GM12873 (cell line): Measurements from ENCODE around the gene RAPGEFL1.

Experiments used
- TF ChIP-seq, protein P1 (sequence below): IDR thresholded peaks from 2 replicates; pipeline ENCODE4 v1.5.1; 2012; ENCODE audit warnings: low read depth, mild to moderate bottlenecking, moderate library complexity, low read length, control low read depth; ENCODE audit not compliant: insufficient read depth; ENCODE audit errors: missing control alignments

RAPGEFL1 gene

DNA sequence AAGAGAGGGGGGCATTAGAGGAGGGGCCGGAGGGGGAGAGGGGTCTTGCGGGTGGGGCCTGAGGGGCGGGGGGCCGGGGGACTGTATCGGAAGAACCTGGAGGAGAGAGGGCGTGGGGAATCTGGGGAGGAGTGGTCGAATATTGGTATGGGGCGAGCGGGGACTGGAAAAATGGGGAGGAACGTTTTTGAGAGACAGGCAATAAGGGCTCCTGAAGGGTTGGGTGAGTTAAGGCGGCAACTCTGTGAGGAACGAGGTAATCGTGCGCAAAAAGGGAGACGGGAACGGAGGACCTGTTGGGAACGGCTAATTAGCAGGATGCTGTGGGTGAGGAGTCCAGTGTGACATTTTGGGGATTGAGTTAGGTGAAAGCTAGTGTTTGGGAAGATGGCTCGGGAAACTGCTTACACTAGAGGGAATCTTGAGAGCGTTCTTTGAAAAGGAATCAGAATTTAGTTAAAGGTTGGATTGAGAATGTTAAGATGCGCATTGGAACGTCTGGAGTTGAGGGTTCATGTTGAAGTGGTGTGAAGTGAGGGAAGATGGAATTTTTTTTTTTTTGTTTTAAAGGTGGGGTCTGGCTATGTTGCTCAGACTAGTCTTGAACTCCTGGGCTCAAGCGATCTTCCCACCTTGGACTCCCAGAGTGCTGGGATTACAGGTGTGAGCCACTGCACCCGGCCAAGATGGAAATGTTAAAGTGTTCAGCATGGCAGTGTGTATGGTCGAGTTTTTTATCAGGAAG, 42.5 kb downstream of the RAPGEFL1 start:
- TF ChIP-seq, protein P1, sequence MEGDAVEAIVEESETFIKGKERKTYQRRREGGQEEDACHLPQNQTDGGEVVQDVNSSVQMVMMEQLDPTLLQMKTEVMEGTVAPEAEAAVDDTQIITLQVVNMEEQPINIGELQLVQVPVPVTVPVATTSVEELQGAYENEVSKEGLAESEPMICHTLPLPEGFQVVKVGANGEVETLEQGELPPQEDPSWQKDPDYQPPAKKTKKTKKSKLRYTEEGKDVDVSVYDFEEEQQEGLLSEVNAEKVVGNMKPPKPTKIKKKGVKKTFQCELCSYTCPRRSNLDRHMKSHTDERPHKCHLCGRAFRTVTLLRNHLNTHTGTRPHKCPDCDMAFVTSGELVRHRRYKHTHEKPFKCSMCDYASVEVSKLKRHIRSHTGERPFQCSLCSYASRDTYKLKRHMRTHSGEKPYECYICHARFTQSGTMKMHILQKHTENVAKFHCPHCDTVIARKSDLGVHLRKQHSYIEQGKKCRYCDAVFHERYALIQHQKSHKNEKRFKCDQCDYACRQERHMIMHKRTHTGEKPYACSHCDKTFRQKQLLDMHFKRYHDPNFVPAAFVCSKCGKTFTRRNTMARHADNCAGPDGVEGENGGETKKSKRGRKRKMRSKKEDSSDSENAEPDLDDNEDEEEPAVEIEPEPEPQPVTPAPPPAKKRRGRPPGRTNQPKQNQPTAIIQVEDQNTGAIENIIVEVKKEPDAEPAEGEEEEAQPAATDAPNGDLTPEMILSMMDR, result no peak

DNA sequence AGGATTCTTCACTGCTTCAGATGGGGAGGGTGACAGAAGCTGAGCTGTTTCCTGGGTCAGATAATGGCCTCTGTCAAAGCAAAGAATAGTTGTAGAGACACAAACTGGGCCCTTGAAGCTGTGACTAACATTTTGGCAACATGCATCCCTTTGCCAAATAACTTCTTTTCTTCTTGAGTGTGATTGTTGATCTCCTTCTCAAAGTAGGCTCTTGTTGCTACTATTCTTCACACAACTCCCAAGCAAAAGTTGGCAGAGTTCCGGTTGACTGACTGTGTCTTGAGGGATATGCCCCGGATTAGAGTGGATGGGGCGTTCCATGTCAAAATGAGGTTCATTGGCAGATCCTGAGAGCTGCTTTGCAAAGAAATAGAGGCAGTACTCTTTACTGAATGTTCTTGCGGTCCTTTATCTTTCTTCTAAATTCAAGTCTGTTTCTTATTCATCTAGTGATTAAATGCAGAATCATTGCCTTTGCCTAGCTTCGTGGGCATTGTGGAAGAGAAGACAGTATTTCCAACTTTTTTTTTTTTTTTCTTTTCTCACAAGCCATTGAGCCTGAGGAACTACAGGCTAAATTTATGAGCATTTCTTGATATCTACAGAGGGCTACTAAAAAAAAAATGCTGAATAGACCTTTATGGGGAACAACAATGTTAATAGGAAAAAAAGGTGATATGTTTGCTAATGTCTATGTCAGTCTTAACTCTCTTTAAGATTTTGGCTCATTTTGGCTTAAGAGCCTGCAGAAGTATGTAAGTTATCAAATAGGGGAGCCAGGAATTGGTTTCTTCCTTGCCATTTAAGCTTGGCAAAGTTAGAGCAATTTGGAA, 47.7 kb downstream of the RAPGEFL1 start:
- TF ChIP-seq, protein P1, result no peak

DNA sequence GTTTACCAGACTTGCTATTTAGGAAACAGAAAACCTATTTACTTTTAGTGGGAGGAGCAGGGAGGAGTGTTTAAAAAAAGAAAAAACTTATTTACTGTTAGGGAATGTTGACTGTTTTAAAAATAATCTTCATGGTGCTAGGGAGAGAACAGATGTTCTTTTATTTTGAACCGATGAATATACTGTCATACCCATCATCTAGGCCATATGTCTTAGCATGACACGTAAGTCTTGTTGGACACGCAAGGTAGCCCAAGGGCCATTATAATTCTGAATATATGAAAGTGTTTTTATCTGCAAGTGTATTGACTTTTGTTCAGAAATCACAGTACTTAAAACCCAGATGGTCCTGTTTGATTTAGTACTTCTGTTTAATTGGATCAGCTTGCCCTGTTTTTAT, 53.4 kb downstream of the RAPGEFL1 start:
- TF ChIP-seq, protein P1, result no peak

DNA sequence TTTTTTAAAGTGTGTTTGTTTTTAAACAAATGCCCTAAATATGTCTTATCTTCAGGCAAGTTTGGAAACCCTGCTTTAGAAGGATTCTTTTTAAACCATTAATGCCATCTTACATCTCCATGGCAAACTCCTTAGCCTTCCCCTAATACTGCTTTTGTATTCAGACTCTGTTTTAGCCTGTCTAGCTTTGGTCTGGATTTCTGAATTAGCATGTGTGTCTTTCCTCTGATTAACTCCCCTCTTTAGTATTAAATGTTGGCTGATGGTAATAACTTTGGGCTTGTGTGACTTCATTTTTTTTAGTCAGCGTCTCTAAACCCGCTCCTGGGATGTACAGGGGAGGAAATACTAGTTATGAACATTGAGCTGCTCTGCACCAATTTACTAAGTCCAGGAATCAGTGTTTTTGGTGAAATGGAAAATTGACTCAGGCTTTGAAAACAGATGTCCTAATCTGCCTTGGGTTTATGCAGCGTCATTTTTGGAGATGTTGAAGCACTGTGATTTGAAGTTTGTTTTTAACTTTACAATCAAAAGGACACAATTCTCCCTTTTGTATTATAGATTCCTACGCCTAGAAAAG, 64.1 kb downstream of the RAPGEFL1 start:
- TF ChIP-seq, protein P1, result no peak

DNA sequence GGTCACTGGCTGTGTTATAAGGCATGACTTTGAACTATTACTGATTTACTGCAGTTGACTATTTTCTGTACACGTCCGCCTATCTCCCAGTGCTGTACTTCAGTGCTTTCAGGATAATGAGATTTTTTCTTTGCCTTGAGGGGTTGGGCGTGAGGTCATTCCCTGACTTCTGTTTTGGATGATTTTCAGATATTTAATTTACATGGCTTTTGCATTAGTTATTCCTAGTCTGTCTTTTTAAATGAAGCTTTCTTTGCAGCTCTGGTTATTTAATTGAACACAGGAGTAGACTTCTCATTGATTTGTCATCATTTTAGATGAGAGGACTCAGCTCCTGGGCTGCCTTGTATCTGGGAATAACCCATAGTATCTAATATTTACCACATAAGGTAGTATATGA, 65.5 kb downstream of the RAPGEFL1 start:
- TF ChIP-seq, protein P1, result no peak

DNA sequence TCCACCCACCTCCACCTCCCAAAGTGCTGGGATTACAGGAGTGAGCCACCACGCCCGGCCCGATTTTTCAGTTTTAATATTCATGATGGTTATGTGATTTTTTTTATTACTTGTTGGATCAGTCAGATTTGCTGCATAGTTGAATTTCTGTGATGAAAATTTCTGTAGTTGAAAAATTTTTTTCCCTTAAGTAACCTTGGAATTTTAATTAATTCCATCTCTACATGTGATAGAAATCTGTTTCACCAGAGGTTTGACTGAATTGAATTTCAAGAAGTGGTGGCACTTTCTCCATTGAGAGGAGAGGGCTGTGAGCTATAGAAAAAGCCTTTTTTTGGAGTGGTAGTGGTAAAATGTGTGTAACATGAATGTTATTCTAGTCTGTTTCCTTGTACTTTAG, 66.5 kb downstream of the RAPGEFL1 start:
- TF ChIP-seq, protein P1, result no peak

DNA sequence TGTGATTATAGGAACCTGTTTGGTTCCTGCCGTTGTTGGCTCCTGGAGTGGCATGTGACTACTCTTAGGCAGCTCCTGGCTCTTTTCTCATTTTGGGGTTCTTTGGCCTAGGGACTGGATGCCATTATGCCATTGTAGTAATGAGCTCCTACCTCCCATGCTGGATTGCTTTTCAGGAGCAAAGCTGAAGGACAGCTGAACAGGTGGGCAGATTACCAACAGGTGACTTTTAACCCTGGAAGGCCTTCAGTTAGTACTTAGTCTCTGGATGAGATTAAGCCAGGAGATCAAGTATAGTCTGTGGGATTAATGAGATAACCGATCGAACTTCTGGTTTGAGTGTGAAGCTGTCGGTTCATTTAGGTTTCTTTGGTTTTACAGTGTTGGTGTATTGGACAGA, 67.0 kb downstream of the RAPGEFL1 start:
- TF ChIP-seq, protein P1, result no peak
